ENCODE measurements around the gene SLC15A5.

DNA sequence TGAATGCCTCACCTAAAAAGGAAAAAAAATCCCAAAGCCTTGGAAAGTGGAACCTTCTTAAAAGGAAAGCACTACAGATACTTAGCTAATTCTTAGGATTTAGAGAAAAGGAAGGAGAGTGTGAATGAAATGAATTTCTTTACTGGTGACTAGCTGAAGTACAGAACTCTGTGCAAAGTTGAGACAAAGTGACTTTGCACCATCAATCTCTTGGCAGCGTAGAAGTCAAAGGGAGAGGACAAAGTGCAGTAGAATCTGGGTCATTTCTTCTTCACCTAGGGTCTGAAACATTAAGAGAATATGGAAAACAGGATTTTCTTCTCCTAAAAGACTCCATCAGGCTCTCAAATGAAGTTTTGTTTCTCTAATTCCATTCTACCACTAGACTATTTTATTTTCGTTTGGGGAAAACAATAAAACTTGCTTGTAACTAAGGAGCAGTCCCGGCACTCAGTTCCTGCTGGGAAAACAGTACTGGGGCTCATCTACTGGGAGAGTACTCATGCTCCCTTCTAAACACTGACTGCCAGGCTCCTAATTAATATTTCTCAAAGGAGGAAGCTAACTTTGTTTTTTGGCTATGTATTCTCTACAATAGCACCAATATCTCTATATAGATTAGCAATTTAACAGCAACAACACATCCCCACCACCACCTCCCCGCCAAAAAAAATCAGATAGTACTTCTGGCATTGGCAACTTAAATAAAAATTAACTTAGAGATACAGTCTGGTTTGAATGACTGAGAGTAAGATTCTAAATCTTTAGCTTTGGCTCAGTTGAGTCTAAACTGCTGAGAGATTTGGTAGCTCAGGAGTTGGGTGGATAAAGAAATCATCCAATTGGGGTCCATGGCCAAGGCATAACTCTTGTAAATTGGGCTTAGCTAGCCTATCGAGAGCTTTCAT, 110.7 kb downstream of the SLC15A5 start:
- TF ChIP-seq, protein P1, sequence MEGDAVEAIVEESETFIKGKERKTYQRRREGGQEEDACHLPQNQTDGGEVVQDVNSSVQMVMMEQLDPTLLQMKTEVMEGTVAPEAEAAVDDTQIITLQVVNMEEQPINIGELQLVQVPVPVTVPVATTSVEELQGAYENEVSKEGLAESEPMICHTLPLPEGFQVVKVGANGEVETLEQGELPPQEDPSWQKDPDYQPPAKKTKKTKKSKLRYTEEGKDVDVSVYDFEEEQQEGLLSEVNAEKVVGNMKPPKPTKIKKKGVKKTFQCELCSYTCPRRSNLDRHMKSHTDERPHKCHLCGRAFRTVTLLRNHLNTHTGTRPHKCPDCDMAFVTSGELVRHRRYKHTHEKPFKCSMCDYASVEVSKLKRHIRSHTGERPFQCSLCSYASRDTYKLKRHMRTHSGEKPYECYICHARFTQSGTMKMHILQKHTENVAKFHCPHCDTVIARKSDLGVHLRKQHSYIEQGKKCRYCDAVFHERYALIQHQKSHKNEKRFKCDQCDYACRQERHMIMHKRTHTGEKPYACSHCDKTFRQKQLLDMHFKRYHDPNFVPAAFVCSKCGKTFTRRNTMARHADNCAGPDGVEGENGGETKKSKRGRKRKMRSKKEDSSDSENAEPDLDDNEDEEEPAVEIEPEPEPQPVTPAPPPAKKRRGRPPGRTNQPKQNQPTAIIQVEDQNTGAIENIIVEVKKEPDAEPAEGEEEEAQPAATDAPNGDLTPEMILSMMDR (IDR thresholded peaks at IDR 0.05; ENCODE audit: low read length): no peak
- TF ChIP-seq EZH2 (optimal IDR thresholded peaks at IDR 0.05; ENCODE audit: low read depth, low read length) (no peak), EZH2phosphoT487 (IDR thresholded peaks at IDR 0.05; ENCODE audit: low read length) (no peak)

All from MM.1S (cell line).